Breast epithelium (tissue), 4 donors: ENCODE results near the gene BCAP31. TPM values are rescaled to one million over a fixed set of nuclear protein-coding genes. Genes with fewer than 3 reads are reported as not detected.

Experiments used
- DNase-seq, 2 donors: peaks; one replicate each; pipeline ENCODE4 v3.0.0-alpha.2; 2019; ENCODE audit warnings: low spot score in 2 of 2
- H3K27ac ChIP-seq, 2 donors: fragments of 200-600 bp; sonication (generic) in 1 of 2; one replicate each; pipeline ENCODE4 v1.5.1; 2016 to 2019; ENCODE audit warnings: mild to moderate bottlenecking in 1 of 2
- H3K27me3 ChIP-seq, 2 donors: fragments of 200-600 bp; sonication (generic) in 1 of 2; one replicate each; pipeline versions ENCODE4 v1.5.1 to v1.6.0; 2017 to 2019; ENCODE audit warnings: control low read depth in 1 of 2, mild to moderate bottlenecking in 1 of 2
- H3K36me3 ChIP-seq: fragments of 200-600 bp; one replicate; pipeline ENCODE4 v1.5.1; 2019
- H3K4me1 ChIP-seq, 2 donors: fragments of 200-600 bp; sonication (generic); one replicate each; pipeline ENCODE4 v1.5.1; 2016 to 2019; ENCODE audit warnings: control low read depth in 1 of 2
- H3K4me3 ChIP-seq, 3 donors: fragments of 200-600 bp; sonication (generic); 1 replicate in 2 of 3; 2 replicates in 1 of 3; pipeline ENCODE4 v1.5.1; 2016 to 2019; ENCODE audit warnings: mild to moderate bottlenecking in 3 of 3, moderate library complexity in 2 of 3
- H3K9me3 ChIP-seq, 2 donors: fragments of 200-600 bp; sonication (generic) in 1 of 2; one replicate each; pipeline ENCODE4 v1.5.1; 2016 to 2019; ENCODE audit warnings: control low read depth in 1 of 2
- CTCF ChIP-seq, 3 donors: fragments of 450-650 bp; IDR thresholded peaks; one replicate each; pipeline ENCODE4 v1.5.1; 2016 to 2017; ENCODE audit warnings: antibody characterized with exemption in 3 of 3, mild to moderate bottlenecking in 3 of 3, moderate library complexity in 3 of 3
- POLR2A ChIP-seq: fragments of 450-650 bp; IDR thresholded peaks from one replicate; pipeline ENCODE4 v1.6.1; 2016; ENCODE audit warnings: antibody characterized with exemption, mild to moderate bottlenecking, moderate library complexity
- POLR2AphosphoS5 ChIP-seq, 3 donors: sonication (generic); formaldehyde crosslinking; IDR thresholded peaks; one replicate each; pipeline ENCODE4 v1.6.1; 2017; ENCODE audit warnings: antibody characterized with exemption in 3 of 3
- intact Hi-C: fragments of 100-400 bp; cut with DNase I; formaldehyde crosslinking; loops from one replicate; pipeline ENCODE4 v1.15.1; 2023; ENCODE audit warnings: low total_unique reads
- total RNA-seq, 3 donors: library from RNA; depleted of rRNA; stranded (reverse); fragments of >200 nt; gene quantifications; one replicate each; pipeline ENCODE4 v1.1.0, GENCODE V29; 2016

Gene BCAP31
- total RNA-seq, 3 donors from 2014 or later: 120 to 245 (median 129) TPM

DNA sequence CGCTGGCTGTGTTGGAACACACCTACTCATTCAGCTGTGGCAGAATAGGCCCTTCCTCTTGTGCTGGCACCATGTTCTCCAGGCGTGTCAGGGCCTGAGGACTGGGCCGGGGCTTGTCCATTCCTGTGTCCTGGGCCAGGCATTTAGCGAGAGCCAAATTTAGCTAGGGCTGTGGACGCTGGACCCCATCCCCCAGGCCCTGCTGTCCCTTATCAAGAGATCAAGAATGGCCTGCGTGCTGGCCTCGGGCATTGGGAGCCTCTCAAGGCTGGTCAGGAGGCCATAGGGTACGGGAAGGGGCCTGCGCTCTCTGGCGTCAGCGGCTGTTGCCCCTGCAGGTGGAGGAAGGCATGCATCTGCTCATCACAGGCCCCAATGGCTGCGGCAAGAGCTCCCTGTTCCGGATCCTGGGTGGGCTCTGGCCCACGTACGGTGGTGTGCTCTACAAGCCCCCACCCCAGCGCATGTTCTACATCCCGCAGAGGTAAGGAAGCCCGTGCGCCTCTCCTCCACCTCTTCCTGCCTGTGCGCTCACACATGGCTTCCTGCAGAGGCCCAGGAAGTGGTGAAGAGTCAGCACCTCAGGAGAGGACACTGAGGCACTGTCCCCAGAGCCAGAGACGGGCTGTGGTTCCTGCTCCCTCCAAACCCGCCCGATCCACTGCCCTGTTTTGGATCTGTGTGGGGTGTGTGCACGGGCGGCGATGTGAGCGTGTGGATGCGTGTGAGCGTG lies 15.7 kb upstream of the BCAP31 start:
- H3K9me3 ChIP-seq: no peaks in the 10 kb centered on the region
- intact Hi-C loops: no loop called here
- H3K27ac ChIP-seq: no peak overlapping the region
- no peaks in the 10 kb centered on the region for H3K36me3 ChIP-seq
- TF ChIP-seq POLR2A (no peak), CTCF (IDR thresholded peaks at IDR 0.05) (no peak), POLR2AphosphoS5 (IDR thresholded peaks at IDR 0.05) (no peak)
- H3K4me1 ChIP-seq: no peaks in the 10 kb centered on the region
- H3K4me3 ChIP-seq: no peak overlapping the region
- H3K27me3 ChIP-seq: peaks cover 0 to 27% of the 10 kb centered on the region in 2 donors
- DNase-seq: no peak

- no peak overlapping the region for H3K4me3 ChIP-seq
- H3K4me1 ChIP-seq: no peaks in the 10 kb centered on the region
- no peak for TF ChIP-seq CTCF (IDR thresholded peaks at IDR 0.05)
- TF ChIP-seq POLR2A: no peak
- no peak for TF ChIP-seq POLR2AphosphoS5 (IDR thresholded peaks at IDR 0.05)
- peaks cover 0 to 20% of the 10 kb centered on the region in 2 donors for H3K27me3 ChIP-seq
- no peaks in the 10 kb centered on the region for H3K36me3 ChIP-seq
- intact Hi-C loops: no loop called here
- no peaks in the 10 kb centered on the region for H3K9me3 ChIP-seq
- no peak for DNase-seq
- no peak overlapping the region for H3K27ac ChIP-seq
Measured at GRCh38 chrX:153738056-153738605, 13.9 kb upstream of the BCAP31 start.

DNA sequence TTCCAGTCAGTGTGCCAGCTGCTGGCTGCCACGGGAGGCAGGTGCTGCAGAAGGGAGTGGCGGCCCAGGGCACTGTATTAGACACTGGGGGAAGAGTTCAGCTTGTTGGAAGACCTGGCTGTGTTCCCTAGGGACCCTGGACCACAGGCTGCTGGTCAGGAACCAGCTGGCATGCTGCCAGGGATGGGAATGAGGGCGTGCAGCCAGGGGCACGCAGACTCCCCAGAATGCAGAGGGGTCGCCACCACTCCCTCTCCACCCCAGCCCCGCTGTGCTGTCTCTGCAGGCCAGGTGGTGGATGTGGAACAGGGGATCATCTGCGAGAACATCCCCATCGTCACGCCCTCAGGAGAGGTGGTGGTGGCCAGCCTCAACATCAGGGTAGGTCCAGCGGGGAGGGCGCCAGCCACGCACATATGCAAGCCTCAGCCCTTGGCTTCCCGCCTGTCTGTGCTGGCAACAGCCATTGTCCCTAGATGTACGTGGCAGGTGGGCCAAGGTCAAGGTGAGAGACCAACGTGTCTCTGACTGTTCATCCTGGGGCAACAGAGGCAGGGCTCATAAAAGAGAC lies 12.8 kb upstream of the BCAP31 start:
- DNase-seq: no peak
- peaks cover 2 to 3% of the 10 kb centered on the region in 2 donors for H3K9me3 ChIP-seq
- peaks cover 0 to 20% of the 10 kb centered on the region in 2 donors for H3K27me3 ChIP-seq
- no peak overlapping the region for H3K4me3 ChIP-seq
- no peaks in the 10 kb centered on the region for H3K4me1 ChIP-seq
- H3K36me3 ChIP-seq: no peaks in the 10 kb centered on the region
- TF ChIP-seq POLR2AphosphoS5 (IDR thresholded peaks at IDR 0.05) (no peak), CTCF (IDR thresholded peaks at IDR 0.05) (no peak), POLR2A (no peak)
- intact Hi-C loops: no loop called here
- no peak overlapping the region for H3K27ac ChIP-seq

DNA sequence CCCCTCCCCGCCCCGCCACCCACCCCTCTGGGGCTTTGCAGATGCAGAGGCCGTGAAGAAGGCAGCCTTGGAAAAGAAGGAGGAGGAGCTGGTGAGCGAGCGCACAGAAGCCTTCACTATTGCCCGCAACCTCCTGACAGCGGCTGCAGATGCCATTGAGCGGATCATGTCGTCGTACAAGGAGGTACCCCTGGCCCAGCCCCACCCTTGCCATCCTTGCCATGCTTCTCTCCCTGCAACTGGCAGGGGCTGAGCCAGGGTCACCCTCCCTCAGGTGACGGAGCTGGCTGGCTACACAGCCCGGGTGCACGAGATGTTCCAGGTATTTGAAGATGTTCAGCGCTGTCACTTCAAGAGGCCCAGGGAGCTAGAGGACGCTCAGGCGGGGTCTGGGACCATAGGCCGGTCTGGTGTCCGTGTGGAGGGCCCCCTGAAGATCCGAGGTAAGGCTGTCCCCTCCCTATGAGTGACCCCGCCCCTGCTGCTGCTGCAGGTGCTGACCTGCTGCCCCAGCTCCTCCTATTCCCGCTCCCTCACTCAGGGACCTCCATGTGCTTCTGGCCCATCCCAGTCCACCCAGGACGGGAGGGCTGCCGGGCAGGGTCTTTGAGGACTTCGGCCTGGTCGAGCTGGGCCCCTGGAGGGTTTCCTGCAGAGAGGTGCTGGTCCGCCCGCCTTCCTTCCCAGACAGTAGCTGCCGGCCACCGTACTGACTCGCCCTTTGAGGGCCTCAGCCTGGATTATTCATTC lies 12.1 kb upstream of the BCAP31 start:
- Histone ChIP-seq H3K4me3 (no peak overlapping the region), H3K9me3 (peaks cover 5% of the 10 kb centered on the region in 2 donors), H3K4me1 (no peaks in the 10 kb centered on the region), H3K27ac (no peak overlapping the region), H3K27me3 (peaks cover 0 to 20% of the 10 kb centered on the region in 2 donors), H3K36me3 (no peaks in the 10 kb centered on the region)
- TF ChIP-seq POLR2AphosphoS5 (IDR thresholded peaks at IDR 0.05) (no peak), POLR2A (no peak)
- DNase-seq: no peak
- intact Hi-C loops: no loop called here

- TF ChIP-seq CTCF (IDR thresholded peaks at IDR 0.05) (no peak), POLR2AphosphoS5 (IDR thresholded peaks at IDR 0.05) (no peak)
- intact Hi-C loops: no loop called here
- Histone ChIP-seq H3K27me3 (peaks cover 0 to 20% of the 10 kb centered on the region in 2 donors), H3K9me3 (peaks cover 5% of the 10 kb centered on the region in 2 donors), H3K4me3 (no peak overlapping the region), H3K27ac (no peak overlapping the region), H3K4me1 (no peaks in the 10 kb centered on the region), H3K36me3 (no peaks in the 10 kb centered on the region)
- no peak for DNase-seq
Measured at GRCh38 chrX:153735274-153735673, 11.1 kb upstream of the BCAP31 start.
